GM12865 (cell line): Measurements from ENCODE around the gene PVRIG.
"Not testable (repeated sequence)": the region's sequence is repeated elsewhere in the genome, so short reads cannot be mapped to it uniquely, and the experiment has no call there.

Experiments
- DNase-seq: peaks from one replicate; pipeline ENCODE4 v3.0.0; 2010; ENCODE audit warnings: low read depth
- H3K4me3 ChIP-seq: 2 replicates; pipeline ENCODE4 v1.5.1; 2011; ENCODE audit warnings: mild to moderate bottlenecking, low read depth, low read length, control low read depth
- TF ChIP-seq, protein P1 (sequence below): IDR thresholded peaks from 2 replicates; pipeline ENCODE4 v1.5.1; 2011; ENCODE audit warnings: low read length, control low read depth, low read depth, inconsistent platforms; ENCODE audit not compliant: insufficient read depth; ENCODE audit errors: missing control alignments

Gene PVRIG

DNA sequence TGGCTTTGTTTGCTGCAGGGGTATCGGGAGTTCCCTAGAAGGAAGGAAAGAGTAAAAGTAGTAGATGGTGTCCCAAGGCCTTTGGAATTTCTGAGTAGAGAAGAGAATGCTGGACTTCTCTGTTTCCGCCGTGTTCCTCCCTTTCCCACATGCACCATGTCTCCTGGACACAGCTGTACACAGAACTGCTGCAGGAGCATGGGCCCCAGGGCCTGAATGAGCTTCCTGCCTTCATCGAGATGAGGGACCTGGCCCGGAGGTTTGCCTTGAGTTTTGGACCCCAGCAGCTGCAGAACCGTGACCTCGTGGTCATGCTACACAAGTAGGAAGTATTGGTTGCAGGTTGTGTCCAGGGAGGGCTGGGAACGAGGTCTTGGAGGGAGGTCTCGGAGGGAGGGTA lies 15.3 kb upstream of the PVRIG start:
- TF ChIP-seq, protein P1, sequence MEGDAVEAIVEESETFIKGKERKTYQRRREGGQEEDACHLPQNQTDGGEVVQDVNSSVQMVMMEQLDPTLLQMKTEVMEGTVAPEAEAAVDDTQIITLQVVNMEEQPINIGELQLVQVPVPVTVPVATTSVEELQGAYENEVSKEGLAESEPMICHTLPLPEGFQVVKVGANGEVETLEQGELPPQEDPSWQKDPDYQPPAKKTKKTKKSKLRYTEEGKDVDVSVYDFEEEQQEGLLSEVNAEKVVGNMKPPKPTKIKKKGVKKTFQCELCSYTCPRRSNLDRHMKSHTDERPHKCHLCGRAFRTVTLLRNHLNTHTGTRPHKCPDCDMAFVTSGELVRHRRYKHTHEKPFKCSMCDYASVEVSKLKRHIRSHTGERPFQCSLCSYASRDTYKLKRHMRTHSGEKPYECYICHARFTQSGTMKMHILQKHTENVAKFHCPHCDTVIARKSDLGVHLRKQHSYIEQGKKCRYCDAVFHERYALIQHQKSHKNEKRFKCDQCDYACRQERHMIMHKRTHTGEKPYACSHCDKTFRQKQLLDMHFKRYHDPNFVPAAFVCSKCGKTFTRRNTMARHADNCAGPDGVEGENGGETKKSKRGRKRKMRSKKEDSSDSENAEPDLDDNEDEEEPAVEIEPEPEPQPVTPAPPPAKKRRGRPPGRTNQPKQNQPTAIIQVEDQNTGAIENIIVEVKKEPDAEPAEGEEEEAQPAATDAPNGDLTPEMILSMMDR: no peak
- no peak for DNase-seq
- H3K4me3 ChIP-seq: no peak overlapping the region

DNA sequence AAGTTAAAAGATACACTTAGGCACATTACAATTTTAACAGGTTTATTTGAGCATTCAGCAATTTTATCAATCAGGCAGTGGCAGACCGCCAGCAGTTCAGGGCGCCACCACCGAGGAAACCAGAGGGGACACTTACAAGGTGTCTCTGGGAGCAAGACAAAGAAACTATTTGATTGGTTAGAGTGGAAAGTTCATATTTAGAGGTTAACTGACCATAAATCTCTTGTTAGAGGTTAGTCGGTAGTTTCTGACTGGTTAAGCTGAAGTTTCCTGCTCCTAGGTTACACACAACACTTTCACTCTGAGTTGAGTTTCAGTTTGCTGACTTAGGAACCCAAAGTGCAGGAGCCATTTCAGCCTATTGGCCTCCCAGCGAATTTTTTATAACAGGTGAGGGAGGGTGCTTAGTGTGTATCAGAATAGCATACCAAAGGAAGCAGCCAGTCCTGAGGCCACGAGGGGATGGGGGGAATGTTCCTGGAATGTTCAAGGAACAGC lies 10.8 kb upstream of the PVRIG start:
- TF ChIP-seq, protein P1: no peak
- peak overlapping the region; percentile 33 for H3K4me3 ChIP-seq
- DNase-seq: peak; percentile 91

GRCh38 chr7:100209493-100209892 lies 10.3 kb upstream of the PVRIG start:
- no peak for DNase-seq
- TF ChIP-seq, protein P1: no peak
- H3K4me3 ChIP-seq: peak overlapping the region; percentile 33

GRCh38 chr7:100210805-100211204 lies 8.9 kb upstream of the PVRIG start:
- no peak for DNase-seq
- H3K4me3 ChIP-seq: peak overlapping the region; percentile 25
- TF ChIP-seq, protein P1: no peak

DNA sequence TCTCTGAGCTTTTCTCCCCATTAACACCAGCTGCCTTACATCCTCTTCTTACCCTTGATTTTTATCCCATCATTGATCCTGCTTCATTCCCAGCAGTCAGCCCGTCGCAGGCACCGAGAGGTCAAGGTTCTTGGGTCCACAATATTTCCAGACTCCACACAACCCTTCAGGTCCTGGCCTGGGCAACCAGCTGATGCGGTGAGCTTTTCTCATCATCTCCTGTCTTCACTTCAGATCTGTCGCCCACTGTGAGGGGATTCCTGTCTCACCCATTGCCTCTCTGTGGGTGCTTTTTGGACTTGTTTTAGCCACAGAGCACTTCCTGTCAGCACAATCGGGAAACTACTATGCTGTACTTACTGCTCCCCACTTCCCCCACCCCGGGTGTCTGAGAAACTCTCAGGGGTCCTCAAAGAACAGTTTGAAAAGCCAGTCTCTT lies 8.4 kb upstream of the PVRIG start:
- DNase-seq: peak; percentile 86
- peak overlapping the region; percentile 25 for H3K4me3 ChIP-seq
- TF ChIP-seq, protein P1: no peak

DNA sequence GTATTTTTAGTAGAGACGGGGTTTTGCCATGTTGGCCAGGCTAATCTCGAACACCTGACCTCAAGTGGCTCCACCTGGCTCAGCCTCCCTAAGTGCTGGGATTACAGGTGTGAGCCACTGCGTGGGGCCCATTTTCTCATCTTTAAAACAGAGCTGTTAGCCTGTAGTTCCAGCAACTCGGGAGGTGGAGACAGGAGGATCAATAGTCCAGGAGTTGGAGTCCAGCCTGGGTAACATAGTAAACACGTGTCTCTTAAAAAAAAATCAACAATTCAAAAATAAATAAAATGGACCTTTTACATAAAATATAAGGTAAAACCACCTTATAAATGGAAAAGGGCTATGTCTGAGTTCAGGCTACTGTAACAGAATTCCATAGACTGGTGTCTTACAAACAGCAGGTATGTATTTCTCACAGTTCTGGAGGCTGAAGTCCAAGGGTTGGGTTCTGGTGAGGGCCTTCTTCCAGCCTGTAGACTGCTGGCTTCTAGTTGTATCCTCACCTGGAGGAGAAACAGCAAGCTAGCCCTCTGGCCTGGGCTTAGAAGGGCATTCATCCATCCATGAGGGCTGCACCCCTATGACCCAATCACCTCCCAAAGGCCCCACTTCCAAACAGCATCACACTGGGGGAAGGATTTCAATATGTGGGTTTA lies 7.0 kb upstream of the PVRIG start:
- TF ChIP-seq, protein P1: no peak
- no peak for DNase-seq
- no peak overlapping the region for H3K4me3 ChIP-seq

DNA sequence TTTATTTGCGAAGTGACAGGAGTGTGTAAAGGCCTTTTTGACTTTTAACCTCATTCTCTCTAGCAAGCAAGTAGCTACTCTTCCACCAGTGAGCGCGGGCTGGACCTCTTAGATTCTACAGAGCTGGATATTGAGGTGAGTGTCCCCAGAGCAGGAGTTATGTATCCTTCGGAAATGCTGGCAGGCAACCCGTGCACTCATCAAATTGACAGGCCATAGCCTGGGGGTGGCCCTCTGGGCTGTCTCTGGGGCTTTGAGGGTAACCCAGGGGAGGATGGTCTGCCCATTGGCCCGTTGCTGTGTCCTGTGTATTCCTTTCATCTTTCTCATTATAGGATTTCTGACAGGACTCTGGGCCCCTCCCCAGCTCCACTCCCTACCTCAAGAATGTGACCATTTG lies 6.1 kb upstream of the PVRIG start:
- TF ChIP-seq, protein P1: no peak
- no peak for DNase-seq
- H3K4me3 ChIP-seq: no peak overlapping the region

DNA sequence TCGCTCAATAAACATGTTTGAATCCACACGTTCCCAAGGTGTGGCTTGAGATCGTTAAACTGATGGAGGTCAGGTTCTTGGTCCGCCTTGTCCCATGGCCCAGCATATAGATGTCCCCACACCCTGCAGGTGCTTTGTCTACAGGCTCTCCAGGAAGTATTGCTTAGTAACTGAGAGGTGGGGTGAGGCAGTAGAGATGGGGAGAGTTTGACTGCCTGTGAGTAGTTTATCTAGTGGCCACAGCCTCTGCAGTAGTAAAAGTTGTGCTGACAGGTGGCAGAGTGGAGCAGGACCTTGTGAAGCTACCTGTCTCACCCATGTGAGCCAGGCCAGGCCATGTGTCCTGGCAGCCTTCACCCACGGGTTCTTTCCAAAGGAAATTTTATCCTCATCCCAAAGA lies 5.4 kb upstream of the PVRIG start:
- DNase-seq, H3K4me3 ChIP-seq: not testable (repeated sequence)
